Colonic mucosa (tissue), 4 donors: ENCODE measurements around the gene HSDL2. TPM values are rescaled to one million over a fixed set of nuclear protein-coding genes. Genes with fewer than 3 reads are reported as not detected.
"Not testable (repeated sequence)": the region's sequence is repeated elsewhere in the genome, so short reads cannot be mapped to it uniquely, and the experiment has no call there.

Experiments used
- DNase-seq: peaks from one replicate; pipeline ENCODE4 v3.0.0-alpha.2; 2020
- H3K27ac ChIP-seq: fragments of 200-600 bp; one replicate; pipeline ENCODE4 v1.8.0; 2021
- H3K27me3 ChIP-seq: fragments of 200-600 bp; one replicate; pipeline ENCODE4 v1.8.0; 2021
- H3K36me3 ChIP-seq: fragments of 200-600 bp; one replicate; pipeline ENCODE4 v1.8.0; 2021
- H3K4me1 ChIP-seq: fragments of 200-600 bp; one replicate; pipeline ENCODE4 v1.8.0; 2021; ENCODE audit warnings: mild to moderate bottlenecking
- H3K4me3 ChIP-seq: fragments of 200-600 bp; one replicate; pipeline ENCODE4 v1.8.0; 2021
- H3K9ac ChIP-seq, 2 donors: one replicate each; pipeline ENCODE4 v1.7.0; 2013; ENCODE audit warnings: control low read depth in 2 of 2, low read depth in 2 of 2, low read length in 2 of 2
- H3K9me3 ChIP-seq: fragments of 200-600 bp; one replicate; pipeline ENCODE4 v1.8.0; 2021
- CTCF ChIP-seq: fragments of 200-600 bp; IDR thresholded peaks from one replicate; pipeline ENCODE4 v1.8.0; 2022; ENCODE audit warnings: antibody characterized with exemption, mild to moderate bottlenecking
- intact Hi-C: fragments of 100-400 bp; cut with DNase I; formaldehyde crosslinking; loops from one replicate; pipeline ENCODE4 v1.14.1; 2022
- total RNA-seq, 2 donors: library from RNA; stranded (reverse); fragmentation: NEBNext Ultra II Directional in 1 of 2; extraction: Animal tissue kit (Norgen Biotek cat#: 25700) in 1 of 2; gene quantifications; one replicate each; pipeline ENCODE4 v1.2.1, GENCODE V29; 2021
- donor health status: healthy.
- donor health status: DM: no; HTN: no; CAD: no.
- donor health status: DM: no; HTN: no; CAD: no.

Gene HSDL2
- total RNA-seq, 2 donors from 2014 or later = 45.4 to 48.9 TPM

GRCh38 chr9:112382066-112382465, 2.2 kb downstream of the HSDL2 start:
- peaks cover 5% of the 10 kb centered on the region for H3K4me1 ChIP-seq

GRCh38 chr9:112382501-112383364, 2.8 kb downstream of the HSDL2 start:
- DNase-seq = no peak
- no peak for TF ChIP-seq CTCF
- Histone ChIP-seq H3K9me3 (no peaks in the 10 kb centered on the region), H3K27ac (no peak overlapping the region), H3K4me3 (no peak overlapping the region), H3K9ac (no peak overlapping the region), H3K36me3 (no peaks in the 10 kb centered on the region), H3K4me1 (no peaks in the 10 kb centered on the region), H3K27me3 (no peaks in the 10 kb centered on the region)
- intact Hi-C loops = no loop called here

More at GRCh38 chr9:112382066-112382465, 2.2 kb downstream of the HSDL2 start:
- H3K27me3 ChIP-seq = no peaks in the 10 kb centered on the region
- no peak overlapping the region for H3K27ac ChIP-seq
- no peak overlapping the region for H3K4me3 ChIP-seq
- DNase-seq = no peak
- TF ChIP-seq CTCF = no peak
- no peaks in the 10 kb centered on the region for H3K9me3 ChIP-seq
- no peak overlapping the region for H3K9ac ChIP-seq
- H3K36me3 ChIP-seq = no peaks in the 10 kb centered on the region
- intact Hi-C loops = no loop called here

- H3K4me3 ChIP-seq = no peak overlapping the region
- no peaks in the 10 kb centered on the region for H3K27me3 ChIP-seq
- no peaks in the 10 kb centered on the region for H3K4me1 ChIP-seq
- H3K36me3 ChIP-seq = no peaks in the 10 kb centered on the region
- no peak overlapping the region for H3K27ac ChIP-seq
- intact Hi-C loops = no loop called here
- H3K9ac ChIP-seq = peak overlapping the region in 1 of 2 donors; percentile 50
- no peak for TF ChIP-seq CTCF
- DNase-seq = no peak
- H3K9me3 ChIP-seq = no peaks in the 10 kb centered on the region
Observed at GRCh38 chr9:112384219-112384618, 4.3 kb downstream of the HSDL2 start.

GRCh38 chr9:112384690-112385089, 4.8 kb downstream of the HSDL2 start:
- H3K27ac ChIP-seq = no peak overlapping the region
- intact Hi-C loops = no loop called here

GRCh38 chr9:112387115-112387514, 7.2 kb downstream of the HSDL2 start:
- TF ChIP-seq CTCF = no peak
- H3K27me3 ChIP-seq = no peaks in the 10 kb centered on the region
- DNase-seq = no peak
- no peaks in the 10 kb centered on the region for H3K36me3 ChIP-seq
- no peak overlapping the region for H3K27ac ChIP-seq
- no peaks in the 10 kb centered on the region for H3K4me1 ChIP-seq
- intact Hi-C loops = no loop called here
- H3K9ac ChIP-seq = no peak overlapping the region
- no peak overlapping the region for H3K4me3 ChIP-seq
- no peaks in the 10 kb centered on the region for H3K9me3 ChIP-seq

More at GRCh38 chr9:112384690-112385089, 4.8 kb downstream of the HSDL2 start:
- no peak for DNase-seq
- Histone ChIP-seq H3K9ac (peak overlapping the region in 1 of 2 donors; percentile 50), H3K4me3 (no peak overlapping the region), H3K9me3 (no peaks in the 10 kb centered on the region), H3K4me1 (no peaks in the 10 kb centered on the region), H3K27me3 (no peaks in the 10 kb centered on the region), H3K36me3 (no peaks in the 10 kb centered on the region)
- TF ChIP-seq CTCF = no peak

GRCh38 chr9:112389897-112390296, 10.0 kb downstream of the HSDL2 start:
- H3K4me1 ChIP-seq, DNase-seq, H3K9ac ChIP-seq, intact Hi-C loops, H3K4me3 ChIP-seq, H3K9me3 ChIP-seq, H3K36me3 ChIP-seq, H3K27ac ChIP-seq, H3K27me3 ChIP-seq: not testable (repeated sequence)

GRCh38 chr9:112391936-112392560, 12.1 kb downstream of the HSDL2 start:
- H3K27me3 ChIP-seq, H3K36me3 ChIP-seq, H3K9me3 ChIP-seq, H3K27ac ChIP-seq, intact Hi-C loops, H3K9ac ChIP-seq, H3K4me3 ChIP-seq, DNase-seq, H3K4me1 ChIP-seq: not testable (repeated sequence)

- H3K9me3 ChIP-seq, H3K4me1 ChIP-seq, DNase-seq, H3K36me3 ChIP-seq, intact Hi-C loops, H3K27me3 ChIP-seq, H3K27ac ChIP-seq, H3K9ac ChIP-seq, H3K4me3 ChIP-seq: not testable (repeated sequence)
Observed at GRCh38 chr9:112393146-112393545, 13.2 kb downstream of the HSDL2 start.
